Suprapubic skin (tissue), 4 donors: ENCODE measurements around the gene BBS4. TPM values are rescaled to one million over a fixed set of nuclear protein-coding genes. Genes with fewer than 3 reads are reported as not detected.

Experiments
- DNase-seq, 2 donors: peaks; one replicate each; pipeline ENCODE4 v3.0.0-alpha.2; 2019; ENCODE audit warnings: low spot score in 2 of 2
- H3K27ac ChIP-seq: fragments of 200-600 bp; sonication (generic); one replicate; pipeline ENCODE4 v1.5.1; 2019
- H3K27me3 ChIP-seq: fragments of 200-600 bp; sonication (generic); one replicate; pipeline ENCODE4 v1.5.1; 2019
- H3K36me3 ChIP-seq: fragments of 200-600 bp; sonication (generic); one replicate; pipeline ENCODE4 v1.5.1; 2019
- H3K4me1 ChIP-seq: fragments of 200-600 bp; sonication (generic); one replicate; pipeline ENCODE4 v1.5.1; 2019
- H3K4me3 ChIP-seq: fragments of 200-600 bp; sonication (generic); one replicate; pipeline ENCODE4 v1.5.1; 2019; ENCODE audit warnings: mild to moderate bottlenecking
- H3K9me3 ChIP-seq: fragments of 200-600 bp; sonication (generic); one replicate; pipeline ENCODE4 v1.5.1; 2019
- EP300 ChIP-seq: sonication (generic); formaldehyde crosslinking; IDR thresholded peaks from one replicate; pipeline ENCODE4 v1.6.1; 2017; ENCODE audit warnings: antibody characterized with exemption
- POLR2A ChIP-seq, 2 donors: fragments of 450-650 bp; IDR thresholded peaks; one replicate each; pipeline ENCODE4 v1.6.1; 2017; ENCODE audit warnings: antibody characterized with exemption in 2 of 2, mild to moderate bottlenecking in 2 of 2, moderate library complexity in 2 of 2
- POLR2AphosphoS5 ChIP-seq, 3 donors: sonication (generic); formaldehyde crosslinking; IDR thresholded peaks; one replicate each; pipeline ENCODE4 v1.6.1; 2017; ENCODE audit warnings: antibody characterized with exemption in 3 of 3
- WGBS: methylation state at CpG from one replicate; pipeline ENCODE4 v1.1.5; 2018; 5-methylcytosine and 5-hydroxymethylcytosine counted together
- total RNA-seq, 4 donors: library from RNA; depleted of rRNA; stranded (reverse); fragments of >200 nt; gene quantifications; one replicate each; pipeline ENCODE4 v1.1.0, GENCODE V29; 2016
- TF ChIP-seq, protein P1 (sequence below), 2 donors: fragments of 200-600 bp in 1 of 2; fragments of 450-650 bp in 1 of 2; sonication (generic) in 1 of 2; IDR thresholded peaks; one replicate each; pipeline ENCODE4 v1.5.1; 2016 to 2019; ENCODE audit warnings: antibody characterized with exemption in 2 of 2, mild to moderate bottlenecking in 1 of 2, moderate library complexity in 1 of 2

The BBS4 gene
- total RNA-seq, 4 donors from 2014 or later = 10.8 to 53.9 (median 21.2) TPM

DNA sequence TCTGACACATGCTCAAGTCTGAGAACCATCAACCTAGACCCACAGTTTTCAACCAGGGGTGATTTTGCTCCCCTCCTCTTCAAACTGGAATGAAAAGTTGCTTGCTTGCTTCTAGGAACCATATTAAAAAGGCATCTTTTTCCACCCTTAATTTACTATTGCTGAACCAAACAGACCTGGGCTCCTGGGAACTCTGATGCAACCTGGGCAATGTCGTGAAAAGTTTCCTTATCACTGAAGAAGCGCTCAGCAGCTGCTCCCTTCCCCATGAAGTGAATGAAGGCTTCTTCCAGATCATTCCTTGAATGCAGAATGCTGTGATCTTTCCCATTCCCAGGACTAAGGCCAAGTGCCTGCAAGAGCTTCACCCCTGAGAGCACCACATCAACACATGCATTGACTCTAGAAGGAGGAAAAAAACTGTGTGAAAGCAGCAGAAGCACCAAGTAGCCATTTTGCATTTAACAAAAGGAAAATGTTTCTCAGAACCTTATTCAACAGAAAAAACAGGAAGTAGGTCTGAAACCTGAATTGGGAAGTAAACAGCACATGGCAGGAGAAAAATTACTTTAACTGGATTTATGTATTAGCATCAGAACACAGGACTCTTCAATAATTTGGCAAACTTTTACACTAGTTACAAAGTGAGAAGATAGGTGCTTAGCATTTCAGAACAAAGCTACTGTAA, 88.8 kb downstream of the BBS4 start:
- H3K27me3 ChIP-seq = no peaks in the 10 kb centered on the region
- H3K27ac ChIP-seq = no peak overlapping the region
- H3K4me1 ChIP-seq = no peaks in the 10 kb centered on the region
- no peak for DNase-seq
- 94% methylated on average over 2 of the region's 2 CpGs for WGBS
- TF ChIP-seq, protein P1, sequence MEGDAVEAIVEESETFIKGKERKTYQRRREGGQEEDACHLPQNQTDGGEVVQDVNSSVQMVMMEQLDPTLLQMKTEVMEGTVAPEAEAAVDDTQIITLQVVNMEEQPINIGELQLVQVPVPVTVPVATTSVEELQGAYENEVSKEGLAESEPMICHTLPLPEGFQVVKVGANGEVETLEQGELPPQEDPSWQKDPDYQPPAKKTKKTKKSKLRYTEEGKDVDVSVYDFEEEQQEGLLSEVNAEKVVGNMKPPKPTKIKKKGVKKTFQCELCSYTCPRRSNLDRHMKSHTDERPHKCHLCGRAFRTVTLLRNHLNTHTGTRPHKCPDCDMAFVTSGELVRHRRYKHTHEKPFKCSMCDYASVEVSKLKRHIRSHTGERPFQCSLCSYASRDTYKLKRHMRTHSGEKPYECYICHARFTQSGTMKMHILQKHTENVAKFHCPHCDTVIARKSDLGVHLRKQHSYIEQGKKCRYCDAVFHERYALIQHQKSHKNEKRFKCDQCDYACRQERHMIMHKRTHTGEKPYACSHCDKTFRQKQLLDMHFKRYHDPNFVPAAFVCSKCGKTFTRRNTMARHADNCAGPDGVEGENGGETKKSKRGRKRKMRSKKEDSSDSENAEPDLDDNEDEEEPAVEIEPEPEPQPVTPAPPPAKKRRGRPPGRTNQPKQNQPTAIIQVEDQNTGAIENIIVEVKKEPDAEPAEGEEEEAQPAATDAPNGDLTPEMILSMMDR (IDR thresholded peaks at IDR 0.05) = no peak
- TF ChIP-seq POLR2AphosphoS5 (IDR thresholded peaks at IDR 0.05) = no peak
- no peak for TF ChIP-seq POLR2A (IDR thresholded peaks at IDR 0.05)
- TF ChIP-seq EP300 = no peak
- H3K9me3 ChIP-seq = no peaks in the 10 kb centered on the region
- H3K36me3 ChIP-seq = peaks cover 50% of the 10 kb centered on the region
- no peak overlapping the region for H3K4me3 ChIP-seq

DNA sequence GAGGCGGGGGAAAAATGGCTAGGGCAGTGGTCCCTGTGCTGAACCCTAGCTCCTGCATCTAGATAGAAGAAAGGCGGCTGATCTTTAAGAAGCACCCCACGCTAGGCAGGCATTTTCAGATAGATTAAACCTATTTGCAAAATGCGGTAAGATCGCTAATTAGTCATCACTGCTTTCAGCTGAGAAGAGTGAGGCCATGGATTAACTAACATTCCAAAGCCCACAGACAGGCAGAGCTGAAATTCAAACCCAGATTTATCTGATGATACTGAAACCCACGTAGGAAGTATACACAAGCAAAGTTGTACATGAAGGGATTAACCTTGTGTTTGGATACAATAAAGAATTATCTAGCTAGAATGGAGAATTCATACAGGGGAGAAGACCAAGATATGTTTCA, 92.8 kb downstream of the BBS4 start:
- no peaks in the 10 kb centered on the region for H3K27me3 ChIP-seq
- no peak overlapping the region for H3K27ac ChIP-seq
- peaks cover 23% of the 10 kb centered on the region for H3K4me1 ChIP-seq
- no peak for TF ChIP-seq POLR2A (IDR thresholded peaks at IDR 0.05)
- TF ChIP-seq, protein P1 (IDR thresholded peaks at IDR 0.05) = no peak
- TF ChIP-seq POLR2AphosphoS5 (IDR thresholded peaks at IDR 0.05) = no peak
- TF ChIP-seq EP300 = no peak
- H3K4me3 ChIP-seq = no peak overlapping the region
- DNase-seq = no peak
- 84% methylated on average over 6 of the region's 6 CpGs for WGBS
- H3K36me3 ChIP-seq = peaks cover 14% of the 10 kb centered on the region
- no peaks in the 10 kb centered on the region for H3K9me3 ChIP-seq

DNA sequence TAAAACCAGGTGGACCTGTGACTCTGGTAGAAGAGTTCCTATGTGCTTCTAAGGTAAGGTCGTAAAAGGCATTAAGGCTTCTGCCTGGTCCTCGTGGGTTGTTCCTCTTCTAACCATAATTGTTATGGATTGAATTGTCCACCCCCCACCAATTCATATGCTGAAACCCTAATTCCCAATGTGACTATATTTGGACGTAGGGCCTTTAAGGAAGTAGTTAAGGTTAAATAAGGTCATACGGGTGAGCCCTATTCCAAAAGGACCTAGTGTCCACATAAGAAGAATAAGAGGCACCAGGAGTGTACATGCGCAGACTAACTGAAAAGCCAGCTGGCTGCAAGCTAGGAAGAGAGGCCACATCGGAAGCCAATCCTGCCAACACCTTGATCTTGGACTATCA, 95.6 kb downstream of the BBS4 start:
- 79% methylated on average over 6 of the region's 6 CpGs for WGBS
- Histone ChIP-seq H3K36me3 (peaks cover 3% of the 10 kb centered on the region), H3K9me3 (no peaks in the 10 kb centered on the region), H3K4me1 (peaks cover 34% of the 10 kb centered on the region), H3K4me3 (peak overlapping the region; percentile 84), H3K27me3 (no peaks in the 10 kb centered on the region), H3K27ac (no peak overlapping the region)
- DNase-seq = no peak
- TF ChIP-seq POLR2A (IDR thresholded peaks at IDR 0.05) (no peak), POLR2AphosphoS5 (IDR thresholded peaks at IDR 0.05) (no peak), EP300 (no peak)
- TF ChIP-seq, protein P1 (IDR thresholded peaks at IDR 0.05) = no peak

DNA sequence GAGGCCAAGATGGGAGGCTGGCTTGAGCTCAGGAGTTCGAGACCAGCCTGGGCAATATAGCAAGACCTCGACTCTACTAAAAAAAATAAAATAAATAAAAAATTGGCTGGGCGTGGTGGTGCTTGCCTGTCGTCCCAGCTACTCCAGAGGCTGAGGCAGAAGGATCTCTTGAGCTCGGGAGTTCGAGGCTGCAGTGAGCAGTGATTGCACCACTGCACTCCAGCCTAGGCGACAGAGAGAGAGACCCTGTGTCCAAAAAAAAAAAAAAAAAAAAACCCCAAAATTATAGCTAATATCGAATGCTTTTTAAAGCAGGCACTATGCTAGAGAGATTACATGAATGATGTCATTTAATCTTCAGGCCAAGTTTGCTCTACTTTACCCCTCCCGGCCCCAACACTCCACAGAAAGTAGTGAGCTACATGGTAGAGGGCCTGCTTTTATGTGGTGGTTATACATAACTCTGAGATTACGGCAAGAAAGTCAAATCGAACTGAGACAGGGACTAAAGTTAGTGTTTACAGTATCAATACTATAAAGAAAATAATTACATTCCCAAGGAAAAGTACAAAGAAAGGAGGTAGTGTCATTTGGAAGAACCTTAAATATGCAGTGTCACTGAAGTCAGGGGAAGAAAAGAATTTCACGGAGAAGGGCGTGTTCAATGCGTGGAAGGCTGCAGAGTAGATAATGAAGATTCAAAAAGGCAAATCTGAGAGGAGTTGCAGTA, 96.4 kb downstream of the BBS4 start:
- H3K9me3 ChIP-seq = no peaks in the 10 kb centered on the region
- no peak for DNase-seq
- peaks cover 3% of the 10 kb centered on the region for H3K36me3 ChIP-seq
- H3K27me3 ChIP-seq = no peaks in the 10 kb centered on the region
- 37% methylated on average over 14 of the region's 14 CpGs for WGBS
- peaks cover 34% of the 10 kb centered on the region for H3K4me1 ChIP-seq
- H3K27ac ChIP-seq = peak overlapping the region; percentile 88
- peak overlapping the region; percentile 84 for H3K4me3 ChIP-seq
- TF ChIP-seq, protein P1 (IDR thresholded peaks at IDR 0.05) = no peak
- TF ChIP-seq EP300 = no peak
- TF ChIP-seq POLR2AphosphoS5 (IDR thresholded peaks at IDR 0.05) = no peak
- no peak for TF ChIP-seq POLR2A (IDR thresholded peaks at IDR 0.05)

DNA sequence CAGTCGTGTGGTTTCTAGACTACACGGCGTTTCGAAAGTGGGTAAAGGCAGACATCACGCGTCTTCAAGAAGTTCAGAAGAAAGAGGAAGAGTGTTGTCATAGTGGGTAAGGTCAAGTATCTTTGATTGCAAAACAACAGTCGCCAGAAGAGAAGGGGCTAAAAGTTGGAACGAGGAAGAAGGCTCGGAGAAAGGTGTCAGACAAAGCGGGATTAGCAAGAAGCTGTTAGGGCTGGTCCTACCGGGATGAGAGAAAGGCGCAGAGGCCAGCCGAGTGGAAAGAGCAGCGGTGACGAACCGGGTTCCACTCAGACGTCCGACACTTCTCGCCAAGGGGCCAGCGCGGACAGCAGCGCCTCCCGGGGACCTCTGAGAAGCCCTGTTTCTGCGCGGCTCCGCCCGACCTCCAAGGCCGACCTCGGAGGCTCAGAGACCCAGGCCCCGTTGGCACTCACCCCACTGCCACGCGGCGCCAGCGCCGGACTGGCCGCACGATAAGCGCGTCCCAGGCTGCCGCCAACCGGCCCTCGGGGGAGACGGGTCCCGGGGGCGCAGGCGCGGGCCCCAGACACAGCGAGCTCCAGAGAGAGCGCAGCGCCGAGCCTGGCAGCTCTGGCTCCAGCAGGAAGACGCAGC, 97.1 kb downstream of the BBS4 start:
- TF ChIP-seq, protein P1 (IDR thresholded peaks at IDR 0.05) = no peak
- no peak for TF ChIP-seq EP300
- TF ChIP-seq POLR2A (IDR thresholded peaks at IDR 0.05) = no peak
- TF ChIP-seq POLR2AphosphoS5 (IDR thresholded peaks at IDR 0.05) = no peak
- Histone ChIP-seq H3K36me3 (peaks cover 3% of the 10 kb centered on the region), H3K27me3 (no peaks in the 10 kb centered on the region), H3K4me1 (peaks cover 34% of the 10 kb centered on the region), H3K9me3 (no peaks in the 10 kb centered on the region), H3K4me3 (peak overlapping the region; percentile 84), H3K27ac (peak overlapping the region; percentile 88)
- peak in 1 of 2 donors; percentile 85 for DNase-seq
- whole genome bisulfite sequencing = under 1% methylated on average over 28 of the region's 52 CpGs
